ENCODE measurements around the gene MANSC1. TPM values are rescaled to one million over a fixed set of nuclear protein-coding genes. Genes with fewer than 3 reads are reported as not detected.

Gene MANSC1
- polyA plus RNA-seq, 1 donor (not counting 4 experiments of a cell fraction or from before 2014, with no cell fraction given), result 1.6 TPM

GRCh38 chr12:12398026-12398859 is 48.2 kb upstream of the MANSC1 start:
- H2AFZ ChIP-seq (ENCODE audit: control insufficient read depth, low read length), result no peak overlapping the region
- no peaks in the 10 kb centered on the region for H4K20me1 ChIP-seq (ENCODE audit: control insufficient read depth, extremely low read depth, insufficient read depth, low read length)
- dilution Hi-C loops (cut with MboI; ENCODE audit: extremely low pct_ligation_motif_present, low sequenced_read_pairs), result no loop called here
- no peaks in the 10 kb centered on the region for H3K79me2 ChIP-seq (ENCODE audit: control insufficient read depth, insufficient read depth, low read length)
- H3K4me2 ChIP-seq (ENCODE audit: control insufficient read depth, extremely low read depth, insufficient read depth, low read depth, low read length), result peak overlapping the region; percentile 36
- H3K27me3 ChIP-seq (ENCODE audit: control insufficient read depth, extremely low read depth, insufficient read depth, low read length), result no peaks in the 10 kb centered on the region
- H3K4me3 ChIP-seq (ENCODE audit: control insufficient read depth in 2 of 3, extremely low read depth in 1 of 3, insufficient read depth in 2 of 3, low read depth in 1 of 3, low read length in 3 of 3), result no peak overlapping the region
- FAIRE-seq (peak; percentile 83), DNase-seq (ENCODE audit: low read depth, low spot score) (peak; percentile 33)
- H3K9me1 ChIP-seq (ENCODE audit: control insufficient read depth, extremely low read depth, insufficient read depth, low read length), result no peaks in the 10 kb centered on the region
- H3K27ac ChIP-seq (ENCODE audit: control insufficient read depth, insufficient read depth, low read length), result peak overlapping the region; percentile 24
- no peak for TF ChIP-seq EZH2 (IDR thresholded peaks at IDR 0.05; ENCODE audit: low read length)
- peak in 1 of 3 experiments; percentile 12 for TF ChIP-seq CTCF (optimal IDR thresholded peaks at IDR 0.05 in 1 of 3, IDR thresholded peaks at IDR 0.05 in 1 of 3, conservative IDR thresholded peaks at IDR 0.05 in 1 of 3; ENCODE audit: extremely low read depth in 1 of 3, insufficient read depth in 2 of 3, low read length in 3 of 3)
- H3K9me3 ChIP-seq (ENCODE audit: control insufficient read depth, low read depth, low read length), result no peaks in the 10 kb centered on the region
- H3K4me1 ChIP-seq (ENCODE audit: control insufficient read depth, extremely low read depth, insufficient read depth, low read length), result peaks cover 10% of the 10 kb centered on the region
- no peaks in the 10 kb centered on the region for H3K36me3 ChIP-seq (ENCODE audit: control insufficient read depth in 2 of 2, extremely low read depth in 1 of 2, insufficient read depth in 2 of 2, low read length in 2 of 2)
- no peak overlapping the region for H3K9ac ChIP-seq (ENCODE audit: control insufficient read depth, extremely low read depth, insufficient read depth, low read length)

- H3K27ac ChIP-seq (ENCODE audit: control insufficient read depth, insufficient read depth, low read length), result no peak overlapping the region
- dilution Hi-C loops (cut with MboI; ENCODE audit: extremely low pct_ligation_motif_present, low sequenced_read_pairs), result no loop called here
Observed at GRCh38 chr12:12397184-12397583, 47.1 kb upstream of the MANSC1 start.

More at GRCh38 chr12:12397184-12397583, 47.1 kb upstream of the MANSC1 start:
- TF ChIP-seq CTCF (optimal IDR thresholded peaks at IDR 0.05 in 1 of 3, IDR thresholded peaks at IDR 0.05 in 1 of 3, conservative IDR thresholded peaks at IDR 0.05 in 1 of 3; ENCODE audit: extremely low read depth in 1 of 3, insufficient read depth in 2 of 3, low read length in 3 of 3), result no peak
- TF ChIP-seq EZH2 (IDR thresholded peaks at IDR 0.05; ENCODE audit: low read length), result no peak
- no peak overlapping the region for H3K4me2 ChIP-seq (ENCODE audit: control insufficient read depth, extremely low read depth, insufficient read depth, low read depth, low read length)
- no peaks in the 10 kb centered on the region for H4K20me1 ChIP-seq (ENCODE audit: control insufficient read depth, extremely low read depth, insufficient read depth, low read length)
- FAIRE-seq (no peak), DNase-seq (ENCODE audit: low read depth, low spot score) (no peak)
- no peak overlapping the region for H3K9ac ChIP-seq (ENCODE audit: control insufficient read depth, extremely low read depth, insufficient read depth, low read length)
- H3K79me2 ChIP-seq (ENCODE audit: control insufficient read depth, insufficient read depth, low read length), result no peaks in the 10 kb centered on the region
- H3K27me3 ChIP-seq (ENCODE audit: control insufficient read depth, extremely low read depth, insufficient read depth, low read length), result no peaks in the 10 kb centered on the region
- H3K36me3 ChIP-seq (ENCODE audit: control insufficient read depth in 2 of 2, extremely low read depth in 1 of 2, insufficient read depth in 2 of 2, low read length in 2 of 2), result no peaks in the 10 kb centered on the region
- no peaks in the 10 kb centered on the region for H3K9me3 ChIP-seq (ENCODE audit: control insufficient read depth, low read depth, low read length)
- peaks cover 10% of the 10 kb centered on the region for H3K4me1 ChIP-seq (ENCODE audit: control insufficient read depth, extremely low read depth, insufficient read depth, low read length)
- H2AFZ ChIP-seq (ENCODE audit: control insufficient read depth, low read length), result no peak overlapping the region
- no peak overlapping the region for H3K4me3 ChIP-seq (ENCODE audit: control insufficient read depth in 2 of 3, extremely low read depth in 1 of 3, insufficient read depth in 2 of 3, low read depth in 1 of 3, low read length in 3 of 3)
- no peaks in the 10 kb centered on the region for H3K9me1 ChIP-seq (ENCODE audit: control insufficient read depth, extremely low read depth, insufficient read depth, low read length)
